SW480 (cell line): Measurements from ENCODE around the gene PCDHGA2.
"Not testable (repeated sequence)": the region's sequence is repeated elsewhere in the genome, so short reads cannot be mapped to it uniquely, and the experiment has no call there.

ENCODE experiments used
- DNase-seq: peaks from one replicate; pipeline ENCODE4 v3.0.0-alpha.2; 2016; ENCODE audit warnings: low spot score

PCDHGA2 gene

GRCh38 chr5:141338538-141339306 lies at the start of gene PCDHGA2:
PCDHGA2 (plus strand) TSS chr5:141338760.
- no peak for DNase-seq

- no peak for DNase-seq
These were observed 40.2 kb upstream of the PCDHGA2 start for GRCh38 chr5:141298376-141298775.

GRCh38 chr5:141303756-141304155 lies 34.8 kb upstream of the PCDHGA2 start, which contains the start of gene SLC25A2:
SLC25A2 (minus strand) TSS chr5:141304049; CDS start chr5:141303865, 184 bp downstream.
- DNase-seq, result no peak

GRCh38 chr5:141306630-141307029 lies 31.9 kb upstream of the PCDHGA2 start:
- no peak for DNase-seq

GRCh38 chr5:141313711-141314110 lies 24.8 kb upstream of the PCDHGA2 start:
- no peak for DNase-seq

- not testable (repeated sequence) for DNase-seq
These were observed 21.6 kb upstream of the PCDHGA2 start for GRCh38 chr5:141316963-141317362.

GRCh38 chr5:141319202-141319601 lies 19.4 kb upstream of the PCDHGA2 start:
- no peak for DNase-seq

- no peak for DNase-seq
These were observed 18.9 kb upstream of the PCDHGA2 start for GRCh38 chr5:141319699-141320098.

GRCh38 chr5:141320225-141321169 lies 18.1 kb upstream of the PCDHGA2 start, which contains the start of gene TAF7:
TAF7 (minus strand) TSS chr5:141320784; CDS start chr5:141320044, 740 bp downstream.
- DNase-seq, result peak; percentile 92

- DNase-seq, result no peak
These were observed 16.3 kb upstream of the PCDHGA2 start for GRCh38 chr5:141322261-141322660.

GRCh38 chr5:141326088-141326854 lies 12.3 kb upstream of the PCDHGA2 start:
- DNase-seq, result peak; percentile 50

- DNase-seq, result no peak
These were observed 10.3 kb upstream of the PCDHGA2 start for GRCh38 chr5:141328231-141328630.

GRCh38 chr5:141330299-141331080 lies 8.1 kb upstream of the PCDHGA2 start, which contains the start of gene PCDHGA1:
PCDHGA1 (plus strand) TSS chr5:141330514.
- no peak for DNase-seq

- DNase-seq, result not testable (repeated sequence)
These were observed 6.0 kb upstream of the PCDHGA2 start for GRCh38 chr5:141332571-141332970.

- not testable (repeated sequence) for DNase-seq
These were observed 2.3 kb downstream of the PCDHGA2 start for GRCh38 chr5:141340781-141341354.

GRCh38 chr5:141342773-141343172 lies 4.2 kb downstream of the PCDHGA2 start:
- no peak for DNase-seq

- no peak for DNase-seq
These were observed 4.8 kb downstream of the PCDHGA2 start, which contains the start of gene PCDHGA3 for GRCh38 chr5:141343242-141343952. PCDHGA3 (plus strand) TSS chr5:141343829; CDS start chr5:141344034, 205 bp downstream.

- DNase-seq, result no peak
These were observed 5.4 kb downstream of the PCDHGA2 start for GRCh38 chr5:141343953-141344463.

GRCh38 chr5:141345327-141345726 lies 6.8 kb downstream of the PCDHGA2 start:
- no peak for DNase-seq

- not testable (repeated sequence) for DNase-seq
These were observed 7.5 kb downstream of the PCDHGA2 start for GRCh38 chr5:141346017-141346416.
